GM23338 (cell line): ENCODE results near the gene CXXC5.

Experiments
- CREB1 ChIP-seq: fragments of 250-450 bp; sonication (Bioruptor Pico); IDR thresholded peaks from 2 replicates; pipeline ENCODE4 v1.5.0; 2020; ENCODE audit warnings: low read depth, mild to moderate bottlenecking, moderate library complexity
- EZH2 ChIP-seq: fragments of 200-600 bp; sonication (generic); IDR thresholded peaks from one replicate; pipeline ENCODE4 v1.8.0; 2017; ENCODE audit warnings: antibody characterized with exemption, mild to moderate bottlenecking, low read depth; ENCODE audit not compliant: unreplicated experiment
- JUNB ChIP-seq: IDR thresholded peaks from one replicate; pipeline ENCODE4 v1.6.1; 2016; ENCODE audit warnings: antibody characterized with exemption; ENCODE audit not compliant: unreplicated experiment
- NANOG ChIP-seq: IDR thresholded peaks from 2 replicates; pipeline ENCODE4 v1.6.1; 2016; ENCODE audit warnings: antibody characterized with exemption, borderline replicate concordance
- POLR2AphosphoS5 ChIP-seq: IDR thresholded peaks from 2 replicates; pipeline ENCODE4 v1.6.1; 2016; ENCODE audit warnings: antibody characterized with exemption, low read depth
- STAT1 ChIP-seq: IDR thresholded peaks from one replicate; pipeline ENCODE4 v1.6.1; 2016; ENCODE audit warnings: antibody characterized with exemption; ENCODE audit not compliant: unreplicated experiment
- ZNF331 ChIP-seq: fragments of 250-450 bp; sonication (Bioruptor Pico); IDR thresholded peaks from 2 replicates; pipeline ENCODE4 v1.5.0; 2020; ENCODE audit warnings: low read depth, mild to moderate bottlenecking, moderate library complexity
- TF ChIP-seq, protein P1 (sequence below), 2 experiments: fragments of 200-600 bp in 1 of 2; sonication (generic) in 1 of 2; conservative IDR thresholded peaks; 2 replicates each; pipeline versions ENCODE4 v1.5.1 to v1.6.1; 2016 to 2017; ENCODE audit warnings: antibody characterized with exemption in 2 of 2, low read depth in 2 of 2, mild to moderate bottlenecking in 2 of 2, moderate library complexity in 1 of 2
- TF ChIP-seq, protein P2 (sequence below): fragments of 250-450 bp; sonication (Bioruptor Pico); IDR thresholded peaks from 2 replicates; pipeline ENCODE4 v1.5.0; 2020; ENCODE audit warnings: mild to moderate bottlenecking, moderate library complexity
- TF ChIP-seq, protein P3 (sequence below): IDR thresholded peaks from one replicate; pipeline ENCODE4 v1.6.1; 2018; ENCODE audit warnings: antibody characterized with exemption; ENCODE audit not compliant: unreplicated experiment

DNA sequence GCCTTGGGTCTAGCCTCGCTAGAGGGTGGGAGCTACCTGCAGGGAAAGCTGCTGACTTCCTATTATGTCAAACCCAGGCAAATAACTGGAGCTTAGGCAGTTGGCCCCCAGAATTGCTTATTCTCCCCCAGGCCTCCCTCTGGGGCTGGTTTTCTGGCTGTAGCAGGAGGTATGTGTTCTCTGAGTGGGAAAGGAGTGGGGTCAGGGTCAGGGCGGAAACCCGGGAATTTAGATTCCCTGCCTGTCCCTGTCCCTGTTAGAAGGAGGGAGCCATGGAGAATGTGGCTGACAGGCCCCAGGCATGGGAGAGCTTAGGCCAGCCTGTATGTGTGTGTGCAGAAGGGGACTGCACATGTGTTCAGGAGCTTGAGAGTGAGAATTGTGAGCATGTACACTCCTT lies 13.6 kb upstream of the CXXC5 start:
- TF ChIP-seq, protein P1, sequence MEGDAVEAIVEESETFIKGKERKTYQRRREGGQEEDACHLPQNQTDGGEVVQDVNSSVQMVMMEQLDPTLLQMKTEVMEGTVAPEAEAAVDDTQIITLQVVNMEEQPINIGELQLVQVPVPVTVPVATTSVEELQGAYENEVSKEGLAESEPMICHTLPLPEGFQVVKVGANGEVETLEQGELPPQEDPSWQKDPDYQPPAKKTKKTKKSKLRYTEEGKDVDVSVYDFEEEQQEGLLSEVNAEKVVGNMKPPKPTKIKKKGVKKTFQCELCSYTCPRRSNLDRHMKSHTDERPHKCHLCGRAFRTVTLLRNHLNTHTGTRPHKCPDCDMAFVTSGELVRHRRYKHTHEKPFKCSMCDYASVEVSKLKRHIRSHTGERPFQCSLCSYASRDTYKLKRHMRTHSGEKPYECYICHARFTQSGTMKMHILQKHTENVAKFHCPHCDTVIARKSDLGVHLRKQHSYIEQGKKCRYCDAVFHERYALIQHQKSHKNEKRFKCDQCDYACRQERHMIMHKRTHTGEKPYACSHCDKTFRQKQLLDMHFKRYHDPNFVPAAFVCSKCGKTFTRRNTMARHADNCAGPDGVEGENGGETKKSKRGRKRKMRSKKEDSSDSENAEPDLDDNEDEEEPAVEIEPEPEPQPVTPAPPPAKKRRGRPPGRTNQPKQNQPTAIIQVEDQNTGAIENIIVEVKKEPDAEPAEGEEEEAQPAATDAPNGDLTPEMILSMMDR (conservative IDR thresholded peaks at IDR 0.05; ENCODE audit: low read depth in 2 of 2), result no peak
- TF ChIP-seq POLR2AphosphoS5 (no peak), STAT1 (no peak), ZNF331 (CRISPR knock-in tag) (no peak), EZH2 (no peak), JUNB (no peak), NANOG (no peak), CREB1 (CRISPR knock-in tag) (no peak)
- TF ChIP-seq, protein P2, sequence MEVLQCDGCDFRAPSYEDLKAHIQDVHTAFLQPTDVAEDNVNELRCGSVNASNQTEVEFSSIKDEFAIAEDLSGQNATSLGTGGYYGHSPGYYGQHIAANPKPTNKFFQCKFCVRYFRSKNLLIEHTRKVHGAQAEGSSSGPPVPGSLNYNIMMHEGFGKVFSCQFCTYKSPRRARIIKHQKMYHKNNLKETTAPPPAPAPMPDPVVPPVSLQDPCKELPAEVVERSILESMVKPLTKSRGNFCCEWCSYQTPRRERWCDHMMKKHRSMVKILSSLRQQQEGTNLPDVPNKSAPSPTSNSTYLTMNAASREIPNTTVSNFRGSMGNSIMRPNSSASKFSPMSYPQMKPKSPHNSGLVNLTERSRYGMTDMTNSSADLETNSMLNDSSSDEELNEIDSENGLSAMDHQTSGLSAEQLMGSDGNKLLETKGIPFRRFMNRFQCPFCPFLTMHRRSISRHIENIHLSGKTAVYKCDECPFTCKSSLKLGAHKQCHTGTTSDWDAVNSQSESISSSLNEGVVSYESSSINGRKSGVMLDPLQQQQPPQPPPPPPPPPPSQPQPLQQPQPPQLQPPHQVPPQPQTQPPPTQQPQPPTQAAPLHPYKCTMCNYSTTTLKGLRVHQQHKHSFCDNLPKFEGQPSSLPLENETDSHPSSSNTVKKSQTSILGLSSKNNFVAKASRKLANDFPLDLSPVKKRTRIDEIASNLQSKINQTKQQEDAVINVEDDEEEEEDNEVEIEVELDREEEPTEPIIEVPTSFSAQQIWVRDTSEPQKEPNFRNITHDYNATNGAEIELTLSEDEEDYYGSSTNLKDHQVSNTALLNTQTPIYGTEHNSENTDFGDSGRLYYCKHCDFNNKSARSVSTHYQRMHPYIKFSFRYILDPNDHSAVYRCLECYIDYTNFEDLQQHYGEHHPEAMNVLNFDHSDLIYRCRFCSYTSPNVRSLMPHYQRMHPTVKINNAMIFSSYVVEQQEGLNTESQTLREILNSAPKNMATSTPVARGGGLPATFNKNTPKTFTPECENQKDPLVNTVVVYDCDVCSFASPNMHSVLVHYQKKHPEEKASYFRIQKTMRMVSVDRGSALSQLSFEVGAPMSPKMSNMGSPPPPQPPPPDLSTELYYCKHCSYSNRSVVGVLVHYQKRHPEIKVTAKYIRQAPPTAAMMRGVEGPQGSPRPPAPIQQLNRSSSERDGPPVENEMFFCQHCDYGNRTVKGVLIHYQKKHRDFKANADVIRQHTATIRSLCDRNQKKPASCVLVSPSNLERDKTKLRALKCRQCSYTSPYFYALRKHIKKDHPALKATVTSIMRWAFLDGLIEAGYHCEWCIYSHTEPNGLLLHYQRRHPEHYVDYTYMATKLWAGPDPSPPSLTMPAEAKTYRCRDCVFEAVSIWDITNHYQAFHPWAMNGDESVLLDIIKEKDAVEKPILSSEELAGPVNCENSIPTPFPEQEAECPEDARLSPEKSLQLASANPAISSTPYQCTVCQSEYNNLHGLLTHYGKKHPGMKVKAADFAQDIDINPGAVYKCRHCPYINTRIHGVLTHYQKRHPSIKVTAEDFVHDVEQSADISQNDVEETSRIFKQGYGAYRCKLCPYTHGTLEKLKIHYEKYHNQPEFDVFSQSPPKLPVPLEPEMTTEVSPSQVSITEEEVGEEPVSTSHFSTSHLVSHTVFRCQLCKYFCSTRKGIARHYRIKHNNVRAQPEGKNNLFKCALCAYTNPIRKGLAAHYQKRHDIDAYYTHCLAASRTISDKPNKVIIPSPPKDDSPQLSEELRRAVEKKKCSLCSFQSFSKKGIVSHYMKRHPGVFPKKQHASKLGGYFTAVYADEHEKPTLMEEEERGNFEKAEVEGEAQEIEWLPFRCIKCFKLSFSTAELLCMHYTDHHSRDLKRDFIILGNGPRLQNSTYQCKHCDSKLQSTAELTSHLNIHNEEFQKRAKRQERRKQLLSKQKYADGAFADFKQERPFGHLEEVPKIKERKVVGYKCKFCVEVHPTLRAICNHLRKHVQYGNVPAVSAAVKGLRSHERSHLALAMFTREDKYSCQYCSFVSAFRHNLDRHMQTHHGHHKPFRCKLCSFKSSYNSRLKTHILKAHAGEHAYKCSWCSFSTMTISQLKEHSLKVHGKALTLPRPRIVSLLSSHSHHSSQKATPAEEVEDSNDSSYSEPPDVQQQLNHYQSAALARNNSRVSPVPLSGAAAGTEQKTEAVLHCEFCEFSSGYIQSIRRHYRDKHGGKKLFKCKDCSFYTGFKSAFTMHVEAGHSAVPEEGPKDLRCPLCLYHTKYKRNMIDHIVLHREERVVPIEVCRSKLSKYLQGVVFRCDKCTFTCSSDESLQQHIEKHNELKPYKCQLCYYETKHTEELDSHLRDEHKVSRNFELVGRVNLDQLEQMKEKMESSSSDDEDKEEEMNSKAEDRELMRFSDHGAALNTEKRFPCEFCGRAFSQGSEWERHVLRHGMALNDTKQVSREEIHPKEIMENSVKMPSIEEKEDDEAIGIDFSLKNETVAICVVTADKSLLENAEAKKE, result no peak
- TF ChIP-seq, protein P3, sequence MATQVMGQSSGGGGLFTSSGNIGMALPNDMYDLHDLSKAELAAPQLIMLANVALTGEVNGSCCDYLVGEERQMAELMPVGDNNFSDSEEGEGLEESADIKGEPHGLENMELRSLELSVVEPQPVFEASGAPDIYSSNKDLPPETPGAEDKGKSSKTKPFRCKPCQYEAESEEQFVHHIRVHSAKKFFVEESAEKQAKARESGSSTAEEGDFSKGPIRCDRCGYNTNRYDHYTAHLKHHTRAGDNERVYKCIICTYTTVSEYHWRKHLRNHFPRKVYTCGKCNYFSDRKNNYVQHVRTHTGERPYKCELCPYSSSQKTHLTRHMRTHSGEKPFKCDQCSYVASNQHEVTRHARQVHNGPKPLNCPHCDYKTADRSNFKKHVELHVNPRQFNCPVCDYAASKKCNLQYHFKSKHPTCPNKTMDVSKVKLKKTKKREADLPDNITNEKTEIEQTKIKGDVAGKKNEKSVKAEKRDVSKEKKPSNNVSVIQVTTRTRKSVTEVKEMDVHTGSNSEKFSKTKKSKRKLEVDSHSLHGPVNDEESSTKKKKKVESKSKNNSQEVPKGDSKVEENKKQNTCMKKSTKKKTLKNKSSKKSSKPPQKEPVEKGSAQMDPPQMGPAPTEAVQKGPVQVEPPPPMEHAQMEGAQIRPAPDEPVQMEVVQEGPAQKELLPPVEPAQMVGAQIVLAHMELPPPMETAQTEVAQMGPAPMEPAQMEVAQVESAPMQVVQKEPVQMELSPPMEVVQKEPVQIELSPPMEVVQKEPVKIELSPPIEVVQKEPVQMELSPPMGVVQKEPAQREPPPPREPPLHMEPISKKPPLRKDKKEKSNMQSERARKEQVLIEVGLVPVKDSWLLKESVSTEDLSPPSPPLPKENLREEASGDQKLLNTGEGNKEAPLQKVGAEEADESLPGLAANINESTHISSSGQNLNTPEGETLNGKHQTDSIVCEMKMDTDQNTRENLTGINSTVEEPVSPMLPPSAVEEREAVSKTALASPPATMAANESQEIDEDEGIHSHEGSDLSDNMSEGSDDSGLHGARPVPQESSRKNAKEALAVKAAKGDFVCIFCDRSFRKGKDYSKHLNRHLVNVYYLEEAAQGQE, result no peak
